SK-N-SH (cell line): ENCODE measurements around the gene SSX2IP. TPM values are rescaled to one million over a fixed set of nuclear protein-coding genes. Genes with fewer than 3 reads are reported as not detected.

ENCODE experiments used
- CTCF ChIA-PET: fragments of 300-600, 350-600 bp; formaldehyde crosslinking; extraction: SDS; loops from one replicate; lab custom pipeline; 2021; lab: Yijun Ruan, JAX
- POLR2A ChIA-PET: fragments of 350-600 bp; sonication (Branson Sonifier 250); formaldehyde crosslinking; extraction: SDS; loops from one replicate; lab custom pipeline; 2020; ENCODE audit warnings: antibody characterized with exemption, inconsistent platforms; lab: Yijun Ruan, JAX
- DNase-seq: peaks from one replicate; pipeline ENCODE4 v3.0.0; 2012
- H2AFZ ChIP-seq: fragments of 200-600 bp; sonication (generic); 2 replicates; pipeline ENCODE4 v1.8.1; 2016; ENCODE audit warnings: antibody characterized with exemption, mild to moderate bottlenecking, low read depth
- H3F3A ChIP-seq: fragments of 200-600 bp; sonication (generic); replicated peaks from 2 replicates; pipeline ENCODE3; 2016; ENCODE audit warnings: antibody characterized with exemption, mild to moderate bottlenecking; ENCODE audit not compliant: insufficient read depth
- H3K27ac ChIP-seq, 2 experiments: fragments of 200-500 bp in 1 of 2; fragments of 200-600 bp in 1 of 2; sonication (Bioruptor generic) in 1 of 2; sonication (generic), shearing (Covaris generic) in 1 of 2; 2 replicates each; pipeline versions ENCODE4 v1.5.1 to v1.6.1; 2014 to 2016; ENCODE audit warnings: low read depth in 2 of 2, inconsistent platforms in 1 of 2, low read length in 1 of 2, mild to moderate bottlenecking in 1 of 2, mixed read lengths in 1 of 2
- H3K27me3 ChIP-seq: fragments of 200-600 bp; sonication (generic), shearing (Covaris generic); 2 replicates; pipeline ENCODE4 v1.6.1; 2016; ENCODE audit warnings: mixed run types; ENCODE audit not compliant: insufficient read depth
- H3K36me3 ChIP-seq, 2 experiments: fragments of 200-500 bp in 1 of 2; fragments of 200-600 bp in 1 of 2; sonication (Bioruptor generic) in 1 of 2; sonication (generic) in 1 of 2; replicated peaks in 1 of 2; 2 replicates each; pipeline versions ENCODE3 to v1.5.1; 2014 to 2016; ENCODE audit warnings: low read length in 1 of 2, mild to moderate bottlenecking in 1 of 2; ENCODE audit not compliant: insufficient read depth in 2 of 2, control insufficient read depth in 1 of 2
- H3K4me1 ChIP-seq, 2 experiments: fragments of 200-500 bp in 1 of 2; fragments of 200-600 bp in 1 of 2; sonication (Bioruptor generic) in 1 of 2; sonication (generic), shearing (Covaris generic) in 1 of 2; 2 replicates each; pipeline versions ENCODE4 v1.5.1 to v1.6.1; 2014 to 2016; ENCODE audit warnings: low read depth in 1 of 2, low read length in 1 of 2, mixed run types in 1 of 2; ENCODE audit not compliant: insufficient read depth in 2 of 2, control insufficient read depth in 1 of 2
- H3K4me2 ChIP-seq: fragments of 200-600 bp; sonication (generic), shearing (Covaris generic); 2 replicates; pipeline ENCODE4 v1.6.1; 2017; ENCODE audit warnings: mixed run types
- H3K4me3 ChIP-seq, 2 experiments: fragments of 200-500 bp in 1 of 2; fragments of 200-600 bp in 1 of 2; sonication (Bioruptor generic) in 1 of 2; sonication (generic), shearing (Covaris generic) in 1 of 2; 2 replicates each; pipeline versions ENCODE4 v1.5.1 to v1.8.1; 2014 to 2016; ENCODE audit warnings: low read depth in 2 of 2, inconsistent platforms in 1 of 2, low read length in 1 of 2, mild to moderate bottlenecking in 1 of 2, mixed read lengths in 1 of 2, moderate library complexity in 1 of 2
- H3K79me2 ChIP-seq: fragments of 200-600 bp; sonication (generic); 2 replicates; pipeline ENCODE4 v1.8.1; 2017; ENCODE audit warnings: mild to moderate bottlenecking; ENCODE audit not compliant: insufficient read depth
- H3K9ac ChIP-seq: fragments of 200-600 bp; sonication (generic); 2 replicates; pipeline ENCODE4 v1.6.1; 2017; ENCODE audit warnings: mixed run types
- H3K9me2 ChIP-seq: fragments of 200-600 bp; sonication (generic); 2 replicates; pipeline ENCODE4 v1.6.1; 2017; ENCODE audit warnings: mixed run types
- H3K9me3 ChIP-seq: fragments of 200-600 bp; sonication (generic); 2 replicates; pipeline ENCODE4 v1.6.1; 2017; ENCODE audit warnings: mixed run types, mild to moderate bottlenecking, moderate library complexity
- H4K20me1 ChIP-seq: fragments of 200-600 bp; sonication (generic); 2 replicates; pipeline ENCODE4 v1.6.1; 2017; ENCODE audit warnings: mild to moderate bottlenecking, mixed run types; ENCODE audit not compliant: insufficient read depth
- CHD2 ChIP-seq: fragments of 150-350 bp; IDR thresholded peaks from 2 replicates; pipeline ENCODE4 v1.6.1; 2018; ENCODE audit warnings: low read length; ENCODE audit not compliant: partially characterized antibody
- CTCF ChIP-seq: fragments of 200-600 bp; sonication (generic); IDR thresholded peaks from 2 replicates; pipeline ENCODE4 v1.6.1; 2017; ENCODE audit warnings: antibody characterized with exemption, mild to moderate bottlenecking, moderate library complexity
- ELF1 ChIP-seq: IDR thresholded peaks from 2 replicates; pipeline ENCODE4 v1.4.0; 2012
- EP300 ChIP-seq, 2 experiments: IDR thresholded peaks; 2 replicates each; pipeline versions ENCODE4 v1.4.0 to v1.6.1; 2012; ENCODE audit warnings: borderline replicate concordance in 1 of 2, low read depth in 1 of 2, low read length in 1 of 2
- EZH2phosphoT487 ChIP-seq: fragments of 200-600 bp; sonication (generic); IDR thresholded peaks from 2 replicates; pipeline ENCODE4 v1.6.1; 2017; ENCODE audit warnings: low read depth, mixed run types, mild to moderate bottlenecking, antibody characterized with exemption, moderate library complexity, borderline replicate concordance
- FOSL2 ChIP-seq: IDR thresholded peaks from 2 replicates; pipeline ENCODE4 v1.4.0; 2012; ENCODE audit warnings: low read depth, mild to moderate bottlenecking, moderate library complexity, borderline replicate concordance
- FOXM1 ChIP-seq: IDR thresholded peaks from 2 replicates; pipeline ENCODE4 v1.4.0; 2012; ENCODE audit warnings: low read depth, mild to moderate bottlenecking
- GABPA ChIP-seq: IDR thresholded peaks from 2 replicates; pipeline ENCODE4 v1.4.0; 2012; ENCODE audit warnings: low read depth, mild to moderate bottlenecking
- IRF3 ChIP-seq: fragments of 150-350 bp; IDR thresholded peaks from 2 replicates; pipeline ENCODE4 v1.6.1; 2016; ENCODE audit warnings: mild to moderate bottlenecking, low read depth, low read length
- JUND ChIP-seq: IDR thresholded peaks from 2 replicates; pipeline ENCODE4 v1.4.0; 2012
- NFIC ChIP-seq: IDR thresholded peaks from 2 replicates; pipeline ENCODE4 v1.4.0; 2012; ENCODE audit warnings: borderline replicate concordance
- NRF1 ChIP-seq: IDR thresholded peaks from 2 replicates; pipeline ENCODE4 v1.6.1; 2012; ENCODE audit warnings: low read depth, mild to moderate bottlenecking, low read length
- POLR2AphosphoS5 ChIP-seq: IDR thresholded peaks from 2 replicates; pipeline ENCODE4 v1.6.1; 2012; ENCODE audit warnings: low read depth, low read length
- RFX5 ChIP-seq: IDR thresholded peaks from 2 replicates; pipeline ENCODE4 v1.6.1; 2012; ENCODE audit warnings: mild to moderate bottlenecking, improper control_type of control experiment, low read length
- SIN3A ChIP-seq: IDR thresholded peaks from 2 replicates; pipeline ENCODE4 v1.6.1; 2012; ENCODE audit warnings: low read depth, mild to moderate bottlenecking, low read length, moderate library complexity, borderline replicate concordance
- SMC3 ChIP-seq: IDR thresholded peaks from 2 replicates; pipeline ENCODE4 v1.6.1; 2012; ENCODE audit warnings: low read depth, low read length, improper control_type of control experiment
- TAF1 ChIP-seq: IDR thresholded peaks from 2 replicates; pipeline ENCODE4 v1.6.1; 2012; ENCODE audit warnings: low read depth, mild to moderate bottlenecking, low read length, moderate library complexity, borderline replicate concordance
- TCF12 ChIP-seq: IDR thresholded peaks from 2 replicates; pipeline ENCODE4 v1.4.0; 2012
- TEAD4 ChIP-seq: IDR thresholded peaks from 2 replicates; pipeline ENCODE4 v1.4.0; 2012; ENCODE audit warnings: mild to moderate bottlenecking, borderline replicate concordance; ENCODE audit not compliant: insufficient read depth
- YY1 ChIP-seq: IDR thresholded peaks from 2 replicates; pipeline ENCODE4 v1.4.0; 2012; ENCODE audit warnings: low read depth, mild to moderate bottlenecking
- WGBS: methylation state at CpG from one replicate; pipeline ENCODE4 v1.1.6; 2017; ENCODE audit warnings: low lambda C conversion rate; 5-methylcytosine and 5-hydroxymethylcytosine counted together
- polyA plus RNA-seq, 3 experiments: library from polyadenylated mRNA; depleted of rRNA; stranded (reverse); fragments of >200 nt; gene quantifications; 2 replicates each; pipeline ENCODE4 v1.2.3, GENCODE V29; 2012
- TF ChIP-seq, protein P1 (sequence below): IDR thresholded peaks from 2 replicates; pipeline ENCODE4 v1.4.0; 2012; ENCODE audit warnings: low read depth
- TF ChIP-seq, protein P2 (sequence below): IDR thresholded peaks from 2 replicates; pipeline ENCODE4; 2012

SSX2IP gene
- polyA plus RNA-seq, 1 of the 3 experiments (the other 2 are of a cell fraction): 7.7 TPM

- peaks cover 0 to 10% of the 10 kb centered on the region in 2 experiments; a peak in 2 of 4 replicates for H3K4me1 ChIP-seq
- H3F3A ChIP-seq: no peaks in the 10 kb centered on the region
- H3K27me3 ChIP-seq: no peaks in the 10 kb centered on the region
- no peak overlapping the region for H3K9ac ChIP-seq
- H3K9me2 ChIP-seq: no peaks in the 10 kb centered on the region
- H4K20me1 ChIP-seq: no peaks in the 10 kb centered on the region; the same call in 1 of the 2 replicates
- CTCF ChIA-PET: no interaction called here
- no peaks in the 10 kb centered on the region for H3K9me3 ChIP-seq
- H3K4me3 ChIP-seq: no peak overlapping the region
- peaks cover 3 to 11% of the 10 kb centered on the region in 2 experiments for H3K36me3 ChIP-seq
- WGBS: 100% methylated on average over 2 of the region's 2 CpGs
- POLR2A ChIA-PET: no interaction called here
- TF ChIP-seq RFX5 (no peak), FOXM1 (no peak), IRF3 (no peak), TEAD4 (no peak), FOSL2 (no peak), NRF1 (no peak), ELF1 (no peak)
- TF ChIP-seq, protein P1, sequence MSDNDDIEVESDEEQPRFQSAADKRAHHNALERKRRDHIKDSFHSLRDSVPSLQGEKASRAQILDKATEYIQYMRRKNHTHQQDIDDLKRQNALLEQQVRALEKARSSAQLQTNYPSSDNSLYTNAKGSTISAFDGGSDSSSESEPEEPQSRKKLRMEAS: no peak
- TF ChIP-seq, protein P2, sequence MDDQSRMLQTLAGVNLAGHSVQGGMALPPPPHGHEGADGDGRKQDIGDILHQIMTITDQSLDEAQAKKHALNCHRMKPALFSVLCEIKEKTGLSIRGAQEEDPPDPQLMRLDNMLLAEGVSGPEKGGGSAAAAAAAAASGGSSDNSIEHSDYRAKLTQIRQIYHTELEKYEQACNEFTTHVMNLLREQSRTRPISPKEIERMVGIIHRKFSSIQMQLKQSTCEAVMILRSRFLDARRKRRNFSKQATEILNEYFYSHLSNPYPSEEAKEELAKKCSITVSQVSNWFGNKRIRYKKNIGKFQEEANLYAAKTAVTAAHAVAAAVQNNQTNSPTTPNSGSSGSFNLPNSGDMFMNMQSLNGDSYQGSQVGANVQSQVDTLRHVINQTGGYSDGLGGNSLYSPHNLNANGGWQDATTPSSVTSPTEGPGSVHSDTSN: no peak
- TF ChIP-seq, all 33 proteins: peak for 0
- no peak for DNase-seq
- Histone ChIP-seq H3K27ac (no peak overlapping the region), H3K4me2 (no peak overlapping the region), H3K79me2 (peaks cover 86% of the 10 kb centered on the region), H2AFZ (no peak overlapping the region)
Measured at GRCh38 chr1:84683508-84683907, 6.8 kb downstream of the SSX2IP start.

GRCh38 chr1:84682047-84682446, 8.2 kb downstream of the SSX2IP start:
- H3K4me1 ChIP-seq: peaks cover 0 to 2% of the 10 kb centered on the region in 2 experiments; a peak in 2 of 4 replicates
- no peak overlapping the region for H3K27ac ChIP-seq
- H4K20me1 ChIP-seq: no peaks in the 10 kb centered on the region
- H3F3A ChIP-seq: no peaks in the 10 kb centered on the region
- DNase-seq: no peak
- H3K27me3 ChIP-seq: no peaks in the 10 kb centered on the region
- peaks cover 83% of the 10 kb centered on the region for H3K79me2 ChIP-seq
- POLR2A ChIA-PET: no interaction called here
- H2AFZ ChIP-seq: no peak overlapping the region
- WGBS: 98% methylated on average over 5 of the region's 5 CpGs
- TF ChIP-seq EP300 (IDR thresholded peaks at IDR 0.05; ENCODE audit: borderline replicate concordance in 1 of 2, low read depth in 1 of 2, low read length in 1 of 2) (no peak), TCF12 (no peak), EZH2phosphoT487 (no peak), YY1 (no peak), CTCF (no peak), FOXM1 (no peak), JUND (no peak), NFIC (no peak), NRF1 (no peak), GABPA (no peak), POLR2AphosphoS5 (no peak), RFX5 (no peak), CHD2 (no peak), TAF1 (no peak), SMC3 (no peak), IRF3 (no peak), SIN3A (no peak), TEAD4 (no peak)
- TF ChIP-seq, protein P1: no peak
- TF ChIP-seq, all 33 proteins: peak for 0
- no peaks in the 10 kb centered on the region for H3K9me3 ChIP-seq
- no peak overlapping the region for H3K4me3 ChIP-seq
- CTCF ChIA-PET: interaction anchor here (0.7 to 1.4 kb wide), 2 partner anchors 10 to 11 kb away, joined by 3 read pairs; no protein-coding TSS in a partner anchor
- no peak overlapping the region for H3K4me2 ChIP-seq
- H3K9ac ChIP-seq: no peak overlapping the region
- no peaks in the 10 kb centered on the region for H3K9me2 ChIP-seq
- H3K36me3 ChIP-seq: peaks cover 7 to 11% of the 10 kb centered on the region in 2 experiments
